Measurements from ENCODE around the gene PAFAH1B1. TPM values are rescaled to one million over a fixed set of nuclear protein-coding genes. Genes with fewer than 3 reads are reported as not detected.
A peak's percentile ranks its signal among the peaks of the same experiment; 100 is the strongest.
"Not testable (repeated sequence)": the region's sequence is repeated elsewhere in the genome, so short reads cannot be mapped to it uniquely, and the experiment has no call there.

Gene PAFAH1B1
- total RNA-seq = 130 and 136 TPM in 2 replicates
- long read RNA-seq, full-length matches to known transcripts = 38 of 73 reads
- long read RNA-seq, partial matches to known transcripts = 27 of 73 reads
- long read RNA-seq, other reads (novel, unspliced or antisense) = 8 of 73 reads

DNA sequence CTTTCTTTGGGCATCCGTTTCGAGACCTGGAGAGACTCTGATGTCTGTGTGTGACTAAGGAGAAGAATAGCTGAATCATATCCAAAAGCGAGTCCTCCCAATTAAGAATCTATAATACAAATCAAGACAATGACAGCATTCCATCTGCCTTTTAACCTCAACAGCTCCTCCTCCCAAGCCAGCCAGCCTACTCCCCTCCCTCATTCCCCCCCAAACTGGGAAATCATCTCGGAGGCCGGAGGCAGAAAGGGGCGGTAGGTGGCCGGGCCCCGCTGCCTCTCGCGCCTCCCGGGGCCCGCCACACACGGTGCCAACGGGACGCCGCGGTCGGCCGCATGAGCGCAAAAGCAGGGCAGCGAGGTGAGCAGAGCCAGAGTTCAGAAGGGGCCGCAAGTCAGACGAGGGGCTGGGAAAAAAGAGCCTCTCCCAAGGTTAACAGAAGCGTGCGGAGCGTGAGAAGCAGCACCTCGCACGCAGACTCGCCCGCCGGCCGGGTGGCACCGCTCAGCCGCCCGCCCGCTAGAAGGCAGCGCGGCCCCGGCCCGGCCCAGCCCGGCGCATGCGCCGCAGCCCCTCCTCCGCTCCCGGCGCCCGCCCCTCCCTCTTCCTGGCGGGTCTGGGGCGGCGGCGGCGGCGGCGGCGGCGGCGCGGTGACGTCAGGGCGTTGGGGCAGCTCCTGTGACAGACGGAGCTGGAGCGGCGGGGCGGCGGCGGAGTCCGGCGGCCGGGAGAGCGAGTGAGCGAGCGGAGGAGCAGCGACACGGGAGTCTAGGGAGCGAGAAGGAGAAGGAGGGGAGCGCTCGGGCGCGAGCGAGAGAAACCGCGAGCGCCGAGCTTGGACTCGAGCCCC is at the start of gene PAFAH1B1:
TSS of gene PAFAH1B1 (plus strand) at position 684 of the 850 bp plus-strand sequence. CDS start 44,635 bp downstream, outside the sequence.
- peak; percentile 91 for DNase-seq (ENCODE audit: low read depth, low spot score)
- no peaks in the 10 kb centered on the region for H3K36me3 Mint-ChIP-seq (ENCODE audit: low read depth)
- TF ChIP-seq, protein P1, sequence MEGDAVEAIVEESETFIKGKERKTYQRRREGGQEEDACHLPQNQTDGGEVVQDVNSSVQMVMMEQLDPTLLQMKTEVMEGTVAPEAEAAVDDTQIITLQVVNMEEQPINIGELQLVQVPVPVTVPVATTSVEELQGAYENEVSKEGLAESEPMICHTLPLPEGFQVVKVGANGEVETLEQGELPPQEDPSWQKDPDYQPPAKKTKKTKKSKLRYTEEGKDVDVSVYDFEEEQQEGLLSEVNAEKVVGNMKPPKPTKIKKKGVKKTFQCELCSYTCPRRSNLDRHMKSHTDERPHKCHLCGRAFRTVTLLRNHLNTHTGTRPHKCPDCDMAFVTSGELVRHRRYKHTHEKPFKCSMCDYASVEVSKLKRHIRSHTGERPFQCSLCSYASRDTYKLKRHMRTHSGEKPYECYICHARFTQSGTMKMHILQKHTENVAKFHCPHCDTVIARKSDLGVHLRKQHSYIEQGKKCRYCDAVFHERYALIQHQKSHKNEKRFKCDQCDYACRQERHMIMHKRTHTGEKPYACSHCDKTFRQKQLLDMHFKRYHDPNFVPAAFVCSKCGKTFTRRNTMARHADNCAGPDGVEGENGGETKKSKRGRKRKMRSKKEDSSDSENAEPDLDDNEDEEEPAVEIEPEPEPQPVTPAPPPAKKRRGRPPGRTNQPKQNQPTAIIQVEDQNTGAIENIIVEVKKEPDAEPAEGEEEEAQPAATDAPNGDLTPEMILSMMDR (conservative IDR thresholded peaks at IDR 0.05) = peak; percentile 16
- H3K27ac Mint-ChIP-seq (ENCODE audit: unreplicated experiment) = peak within 1 kb of the TSS; percentile 97
- peak within 1 kb of the TSS; percentile 94 for H3K4me3 Mint-ChIP-seq
- no peaks in the 10 kb centered on the region for H3K27me3 Mint-ChIP-seq (ENCODE audit: low read depth)
- peaks cover 33% of the 10 kb centered on the region for H3K4me1 Mint-ChIP-seq
- H3K9me3 Mint-ChIP-seq = no peaks in the 10 kb centered on the region

DNA sequence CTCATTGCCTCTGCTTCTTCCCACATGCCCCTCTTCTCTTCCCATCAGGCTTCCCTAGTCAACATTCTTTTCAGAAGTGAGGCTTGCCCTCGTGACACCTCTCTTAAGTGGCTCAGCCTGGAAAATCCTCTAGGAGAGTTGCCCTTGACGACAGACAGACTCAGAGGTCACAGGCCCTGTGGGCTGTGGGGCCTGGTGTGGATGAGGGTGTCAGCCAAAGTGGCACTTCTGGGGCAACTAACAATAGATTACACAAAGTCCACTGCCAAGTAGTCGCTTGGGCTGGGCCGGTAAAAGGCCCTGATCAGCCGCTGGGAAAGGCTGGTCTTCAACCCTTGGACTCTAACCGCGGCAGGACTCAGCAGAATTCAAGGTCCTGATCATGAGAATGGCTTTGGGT is 48.1 kb upstream of the PAFAH1B1 start:
- Mint-ChIP-seq H3K4me1 (peaks cover 21% of the 10 kb centered on the region), H3K27ac (ENCODE audit: unreplicated experiment) (no peak overlapping the region), H3K27me3 (ENCODE audit: low read depth) (no peaks in the 10 kb centered on the region), H3K9me3 (no peaks in the 10 kb centered on the region), H3K36me3 (ENCODE audit: low read depth) (no peaks in the 10 kb centered on the region), H3K4me3 (no peak overlapping the region)
- no peak for DNase-seq (ENCODE audit: low read depth, low spot score)
- TF ChIP-seq, protein P1 (conservative IDR thresholded peaks at IDR 0.05) = no peak

DNA sequence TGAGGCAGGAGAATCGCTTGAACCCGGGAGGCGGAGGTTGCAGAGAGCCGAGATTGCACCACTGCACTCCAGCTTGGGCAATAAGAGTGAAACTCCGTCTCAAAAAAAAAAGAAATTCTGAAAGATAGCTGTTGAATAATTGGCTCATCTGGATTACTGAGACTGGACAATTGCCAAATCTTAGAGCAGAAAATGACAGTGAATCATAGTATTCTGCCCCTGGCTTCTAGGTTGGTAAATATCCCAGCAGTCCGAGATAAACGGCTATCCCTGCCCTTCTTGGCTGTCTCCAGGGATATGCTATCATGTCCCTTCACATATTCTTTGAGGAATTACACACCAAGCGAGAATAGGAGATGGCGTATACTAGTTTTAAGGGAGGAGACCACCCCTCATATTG is 46.3 kb upstream of the PAFAH1B1 start:
- no peak overlapping the region for H3K27ac Mint-ChIP-seq (ENCODE audit: unreplicated experiment)
- peaks cover 25% of the 10 kb centered on the region for H3K4me1 Mint-ChIP-seq
- peaks cover 7% of the 10 kb centered on the region for H3K27me3 Mint-ChIP-seq (ENCODE audit: low read depth)
- no peaks in the 10 kb centered on the region for H3K9me3 Mint-ChIP-seq
- TF ChIP-seq, protein P1 (conservative IDR thresholded peaks at IDR 0.05) = no peak
- no peak overlapping the region for H3K4me3 Mint-ChIP-seq
- no peak for DNase-seq (ENCODE audit: low read depth, low spot score)
- no peaks in the 10 kb centered on the region for H3K36me3 Mint-ChIP-seq (ENCODE audit: low read depth)

DNA sequence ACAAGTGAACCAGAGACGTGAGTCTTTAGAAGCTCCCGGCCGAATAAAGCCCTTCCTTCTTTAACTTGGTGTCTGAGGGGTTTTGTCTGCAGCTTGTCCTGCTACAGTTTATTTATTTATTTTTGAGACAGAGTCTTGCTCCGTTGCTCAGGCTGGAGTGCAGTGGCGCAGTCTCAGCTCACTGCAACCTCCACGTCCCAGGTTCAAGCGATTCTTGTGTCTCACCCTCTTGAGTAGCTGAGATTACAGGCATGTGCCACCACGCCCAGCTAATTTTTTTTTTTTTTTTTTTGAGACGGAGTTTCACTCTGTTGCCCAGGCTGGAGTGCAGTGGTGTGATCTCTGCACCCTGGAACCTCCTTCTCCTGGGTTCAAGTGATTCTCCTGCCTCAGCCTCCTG is 45.4 kb upstream of the PAFAH1B1 start:
- peak overlapping the region; percentile 75 for H3K27ac Mint-ChIP-seq (ENCODE audit: unreplicated experiment)
- not testable (repeated sequence) for DNase-seq (ENCODE audit: low read depth, low spot score); H3K9me3 Mint-ChIP-seq; H3K27me3 Mint-ChIP-seq (ENCODE audit: low read depth); H3K36me3 Mint-ChIP-seq (ENCODE audit: low read depth); H3K4me3 Mint-ChIP-seq
- H3K4me1 Mint-ChIP-seq = peaks cover 22% of the 10 kb centered on the region

DNA sequence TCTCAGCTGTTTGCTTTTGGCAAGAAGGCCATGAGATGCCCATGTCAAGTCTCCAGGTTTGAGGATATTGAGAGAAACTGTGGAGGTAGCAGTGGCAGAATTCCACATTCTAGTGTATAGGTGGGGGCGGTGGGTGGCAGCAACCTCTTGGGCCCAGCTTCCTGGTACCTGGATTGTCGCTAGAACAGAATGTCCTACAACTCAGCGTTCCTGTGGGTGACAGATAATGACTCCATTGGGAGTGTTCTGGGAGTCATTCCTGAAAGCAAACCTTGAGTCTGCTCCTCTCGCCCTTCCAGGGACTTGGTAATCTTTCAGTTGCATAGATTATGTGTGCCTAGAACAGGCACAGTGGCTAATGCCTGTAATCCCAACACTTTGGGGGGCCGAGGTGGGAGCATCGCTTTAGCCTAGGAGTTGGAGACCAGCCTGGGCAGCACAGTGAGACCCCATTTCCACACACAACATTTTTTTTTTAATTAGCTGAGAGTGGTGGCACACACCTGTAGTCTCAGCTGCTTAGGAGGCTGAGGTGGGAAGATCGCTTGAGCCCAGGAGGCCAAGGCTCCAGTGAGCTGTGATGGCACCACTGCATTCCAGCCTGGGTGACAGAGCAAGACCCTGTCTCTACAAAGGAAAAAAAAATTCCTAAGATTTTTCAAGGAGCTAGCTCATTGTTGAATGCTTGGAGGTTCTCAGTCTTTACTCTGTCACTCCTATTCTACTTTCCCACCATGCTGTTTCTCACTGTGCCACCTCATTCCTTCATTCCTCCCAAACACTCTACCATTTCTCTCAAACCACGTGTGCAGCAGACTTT is 43.9 kb upstream of the PAFAH1B1 start:
- no peak overlapping the region for H3K27ac Mint-ChIP-seq (ENCODE audit: unreplicated experiment)

More for the DNA sequence above, 43.9 kb upstream of the PAFAH1B1 start:
- DNase-seq (ENCODE audit: low read depth, low spot score) = no peak
- Mint-ChIP-seq H3K36me3 (ENCODE audit: low read depth) (no peaks in the 10 kb centered on the region), H3K4me3 (no peak overlapping the region), H3K9me3 (no peaks in the 10 kb centered on the region), H3K4me1 (peaks cover 22% of the 10 kb centered on the region), H3K27me3 (ENCODE audit: low read depth) (peaks cover 7% of the 10 kb centered on the region)
- TF ChIP-seq, protein P1 (conservative IDR thresholded peaks at IDR 0.05) = no peak

Measured in neural crest cell (in vitro differentiated cells).